Stimulated activated CD4-positive, alpha-beta T cell treated with anti-CD3 and anti-CD28 coated beads, Interleukin-1b, Interleukin-23, amount 100 ng/mL, for 1 hour (primary cell): ENCODE measurements around the gene PALD1.

ENCODE experiments used
- DNase-seq, 2 donors: peaks; one replicate each; pipeline ENCODE4 v3.0.0-alpha.2; 2020; ENCODE audit warnings: low read depth in 2 of 2

Gene PALD1

DNA sequence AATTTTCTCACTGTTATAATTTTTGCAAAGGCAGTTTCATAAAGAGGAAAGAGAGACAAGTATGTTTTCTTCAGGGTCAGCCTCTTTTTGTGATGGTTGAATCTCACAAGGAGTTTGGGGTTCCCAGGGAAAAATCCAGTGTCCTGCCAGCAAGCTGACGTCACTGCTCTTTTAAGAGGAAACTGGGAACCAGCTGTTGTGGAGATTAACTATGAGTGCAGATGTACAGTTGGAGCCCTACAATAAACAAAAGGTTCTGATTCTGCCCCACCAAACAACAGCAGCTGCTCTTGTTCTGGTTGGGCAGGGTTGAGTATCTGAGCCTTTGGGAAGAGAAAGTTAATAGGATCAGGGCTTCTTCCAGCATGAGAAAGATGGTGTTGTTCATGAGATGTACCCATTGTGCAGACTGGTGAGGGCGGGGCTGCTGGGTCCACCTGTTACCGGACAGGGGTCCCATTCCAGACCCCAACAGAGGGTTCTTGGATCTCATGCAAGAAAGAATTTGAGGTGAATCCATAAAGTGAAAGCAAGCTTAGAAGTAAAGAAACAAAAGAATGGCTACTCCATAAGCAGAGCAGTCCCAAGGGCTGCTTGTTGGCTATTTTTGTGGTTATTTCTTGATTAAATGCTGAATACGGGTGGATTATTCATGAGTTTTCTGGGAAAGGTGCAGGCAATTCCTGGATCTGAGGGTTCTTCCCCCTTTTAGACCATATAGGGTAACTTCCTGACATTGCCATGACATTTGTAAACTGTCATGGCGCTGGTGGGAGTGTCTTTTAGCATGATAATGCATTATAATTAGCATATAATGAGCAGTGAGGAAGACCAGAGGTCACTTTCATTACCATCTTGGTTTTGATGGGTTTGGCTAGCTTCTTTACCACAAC is 111.4 kb downstream of the PALD1 start:
- no peak for DNase-seq

DNA sequence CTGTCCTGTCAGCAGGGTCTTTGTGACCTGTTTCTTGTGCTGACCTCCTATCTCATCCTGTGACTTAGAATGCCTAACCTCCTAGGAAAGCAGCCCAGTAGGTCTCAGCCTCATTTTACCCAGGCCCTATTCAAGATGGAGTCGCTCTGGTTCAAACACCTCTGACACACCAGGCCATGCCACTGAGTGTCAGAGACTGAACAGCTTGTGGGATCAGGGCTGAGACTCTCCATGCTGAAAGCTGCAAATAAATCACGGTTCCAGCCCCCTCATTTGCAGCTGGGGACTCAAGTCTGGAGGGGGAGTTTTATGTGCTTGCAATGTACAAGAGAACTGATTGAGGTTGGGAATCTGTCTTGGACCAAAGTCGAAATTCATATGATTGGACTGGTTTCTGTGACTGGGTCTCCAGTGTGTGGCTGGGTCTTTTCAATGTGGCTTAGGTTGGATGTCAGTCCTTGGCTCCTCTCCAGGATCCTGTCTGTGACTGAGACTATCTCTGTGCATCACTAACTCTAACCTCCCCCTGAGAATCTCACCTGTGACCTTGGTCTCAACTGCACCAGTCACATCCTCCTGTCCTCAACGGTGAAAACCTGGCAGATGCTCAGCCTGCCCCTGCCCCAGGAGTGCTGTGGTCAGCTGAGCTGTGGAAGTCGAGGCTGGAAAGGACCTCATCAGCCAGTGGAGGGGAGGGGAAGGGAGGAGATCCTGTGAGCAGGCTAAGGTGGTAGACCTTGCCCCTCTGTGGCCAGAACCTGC is 112.3 kb downstream of the PALD1 start:
- no peak for DNase-seq

DNA sequence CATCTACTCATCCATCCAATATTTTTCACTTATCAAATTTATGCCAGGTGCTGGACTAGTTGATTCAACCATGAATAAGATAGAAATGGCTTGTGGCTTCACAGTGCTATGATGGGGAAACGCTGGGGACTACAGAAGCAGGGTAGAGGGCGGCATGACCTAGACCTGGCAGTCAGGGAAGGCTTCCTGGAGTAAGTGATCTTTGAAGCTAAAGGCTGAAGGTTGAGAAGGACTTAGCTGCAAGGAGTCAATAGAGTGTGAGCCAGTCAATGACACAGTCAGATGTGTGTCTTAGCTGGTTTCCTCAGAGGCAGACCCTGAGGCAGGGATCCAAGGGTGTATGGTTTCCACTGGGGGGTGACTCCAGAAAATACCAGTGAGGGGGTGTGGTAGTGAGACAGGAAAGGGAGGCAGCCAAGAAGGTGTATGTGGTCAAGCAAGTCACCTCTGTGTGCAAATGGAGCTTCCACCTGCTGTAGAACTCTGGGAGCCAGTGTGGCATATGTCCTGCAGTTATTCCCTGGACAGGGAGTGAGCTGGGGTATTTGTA is 113.7 kb downstream of the PALD1 start:
- no peak for DNase-seq

- DNase-seq: no peak
Observed at GRCh38 chr10:70592746-70593512, 114.4 kb downstream of the PALD1 start.

DNA sequence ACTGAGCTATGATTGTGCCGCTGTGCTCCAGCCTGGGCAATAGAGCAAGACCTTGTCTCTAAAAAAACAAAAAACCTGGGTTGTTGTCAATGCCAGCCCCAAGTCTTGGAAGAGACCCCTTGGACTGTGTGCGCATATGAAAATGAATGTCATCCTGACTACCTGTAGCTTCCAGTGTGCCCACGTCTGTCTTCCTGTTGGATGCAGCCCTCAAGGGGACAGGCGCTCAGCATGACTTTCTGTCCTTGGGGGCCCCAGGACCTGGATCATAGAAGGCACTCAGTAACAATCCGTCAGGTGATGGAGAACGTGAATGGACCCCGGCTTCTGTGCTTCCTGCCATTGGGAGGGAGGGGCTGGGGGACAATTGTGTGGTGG is 114.9 kb downstream of the PALD1 start:
- no peak for DNase-seq

GRCh38 chr10:70594161-70594560 is 115.6 kb downstream of the PALD1 start:
- DNase-seq: no peak

DNA sequence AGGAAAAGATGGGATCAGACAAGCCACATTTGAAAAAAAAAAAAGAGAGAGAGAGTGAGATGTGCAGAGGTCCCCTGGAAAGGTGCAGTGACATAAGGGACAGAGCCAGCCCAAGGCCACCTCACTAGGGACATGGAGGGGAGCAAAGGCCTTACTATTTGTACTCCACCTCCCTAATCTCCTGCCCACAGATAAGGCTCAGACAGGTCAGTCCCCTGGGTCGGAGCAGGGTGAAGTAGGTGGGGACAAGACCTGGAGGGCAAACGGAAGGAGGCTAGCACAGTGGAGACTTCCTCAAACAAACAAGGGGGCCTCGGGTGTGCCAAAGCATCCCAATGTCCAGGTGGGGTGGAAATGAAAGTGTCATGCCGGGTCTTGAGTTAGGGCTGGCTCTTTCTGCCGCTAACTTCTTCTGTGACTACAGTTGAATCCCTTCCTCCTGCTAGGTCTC is 117.0 kb downstream of the PALD1 start:
- no peak for DNase-seq

DNA sequence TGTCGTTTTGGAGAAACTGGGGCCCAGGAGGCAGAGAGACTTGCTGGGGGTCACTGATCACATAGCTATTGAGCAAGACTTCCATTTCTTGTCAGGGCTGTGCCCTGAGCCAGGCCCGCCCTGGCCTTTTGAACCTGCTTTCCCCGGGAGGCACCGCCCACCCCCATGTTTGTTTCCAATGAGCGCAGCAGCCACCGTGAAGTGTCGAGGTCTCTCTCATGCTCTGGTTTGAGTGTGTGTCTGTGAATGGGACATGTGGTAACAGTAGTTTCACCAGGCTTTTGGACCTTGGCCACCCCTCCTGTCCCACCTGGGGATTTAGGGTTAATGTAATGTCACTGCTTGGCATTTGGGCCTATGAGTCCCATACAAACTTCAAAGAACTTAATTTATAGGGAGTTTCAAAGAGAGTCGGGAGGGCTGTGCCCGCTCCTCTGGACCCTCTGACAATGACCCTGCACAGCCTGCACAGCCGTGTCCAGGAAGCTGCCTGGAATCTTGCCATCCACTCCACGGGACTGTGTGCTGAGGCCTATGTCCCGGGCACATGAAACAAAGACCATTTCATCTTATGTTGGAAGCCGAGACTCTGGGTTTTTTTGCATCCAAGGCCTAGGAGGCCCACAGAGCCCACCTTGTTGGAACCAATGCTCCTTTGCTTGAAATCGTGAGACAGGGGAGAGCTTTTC is 117.7 kb downstream of the PALD1 start:
- no peak for DNase-seq

GRCh38 chr10:70596860-70597809 is 118.6 kb downstream of the PALD1 start:
- DNase-seq: no peak

GRCh38 chr10:70597856-70598815 is 119.6 kb downstream of the PALD1 start:
- DNase-seq: no peak

GRCh38 chr10:70598857-70599295 is 120.3 kb downstream of the PALD1 start:
- DNase-seq: no peak

DNA sequence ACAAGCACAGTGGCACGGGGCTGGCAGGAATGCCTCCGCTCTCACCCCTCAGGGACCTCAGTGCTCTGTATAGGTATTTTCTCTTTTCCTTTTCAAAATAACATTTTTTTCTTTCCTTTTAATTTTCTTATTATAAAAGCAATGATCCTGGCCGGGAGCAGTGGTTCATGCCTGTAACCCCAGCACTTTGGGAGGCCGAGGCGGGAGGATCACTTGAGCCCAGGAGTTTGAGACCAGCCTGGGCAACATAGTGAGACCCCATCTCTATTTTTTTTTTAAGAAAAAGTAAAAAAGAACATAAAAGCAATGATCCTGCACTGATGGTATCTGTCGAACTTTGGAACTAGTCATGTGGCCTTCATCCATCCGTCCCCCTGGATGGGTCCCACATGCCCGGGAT is 120.8 kb downstream of the PALD1 start:
- no peak for DNase-seq

GRCh38 chr10:70599791-70600190 is 121.2 kb downstream of the PALD1 start:
- no peak for DNase-seq

- DNase-seq: no peak
Observed at GRCh38 chr10:70600512-70601395, 122.2 kb downstream of the PALD1 start.

- no peak for DNase-seq
Observed at GRCh38 chr10:70601746-70602145, 123.2 kb downstream of the PALD1 start.

DNA sequence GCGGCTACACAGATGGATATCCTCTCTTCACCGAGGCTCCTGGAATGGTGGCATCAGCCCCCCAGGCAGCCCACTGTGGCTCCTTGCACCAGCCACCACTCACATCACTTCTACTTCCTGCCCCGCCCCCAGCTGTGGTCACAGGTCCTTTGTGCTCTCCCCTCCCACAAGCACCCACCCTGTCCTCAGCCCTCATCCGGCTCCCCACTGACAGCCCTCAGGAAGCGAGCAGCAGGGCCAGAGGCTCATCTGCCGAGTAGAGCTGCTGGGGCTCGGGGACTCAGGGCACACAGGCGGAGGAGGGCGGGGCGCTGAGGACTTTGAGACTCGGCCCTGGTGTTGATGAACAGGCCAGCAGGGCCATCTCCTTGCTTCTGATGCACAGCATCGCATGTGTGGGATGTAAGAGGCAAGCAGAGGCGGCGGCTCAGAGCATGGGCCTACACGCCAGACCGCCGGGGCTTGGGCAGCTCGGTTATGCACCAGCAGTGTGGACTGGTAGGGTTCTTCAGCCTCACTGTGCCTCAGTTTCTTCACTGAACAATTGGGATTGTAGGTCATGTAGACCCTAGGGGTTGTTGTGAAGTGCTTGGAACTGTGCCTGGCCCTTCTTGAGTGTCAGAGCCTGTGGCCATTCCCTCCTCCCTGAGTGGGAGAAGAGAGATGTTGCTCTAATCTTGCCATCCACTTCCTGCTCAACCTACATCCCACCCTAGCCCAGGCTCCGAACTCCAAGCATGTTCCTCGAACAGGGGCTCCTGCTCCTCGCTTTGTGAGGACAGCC is 124.3 kb downstream of the PALD1 start, which contains the start of gene PRF1:
PRF1 (minus strand) TSS at position 77 of the 784 bp plus-strand sequence. CDS start 1,839 bp downstream, outside the sequence.
- DNase-seq: peak; percentile 27 to 29

DNA sequence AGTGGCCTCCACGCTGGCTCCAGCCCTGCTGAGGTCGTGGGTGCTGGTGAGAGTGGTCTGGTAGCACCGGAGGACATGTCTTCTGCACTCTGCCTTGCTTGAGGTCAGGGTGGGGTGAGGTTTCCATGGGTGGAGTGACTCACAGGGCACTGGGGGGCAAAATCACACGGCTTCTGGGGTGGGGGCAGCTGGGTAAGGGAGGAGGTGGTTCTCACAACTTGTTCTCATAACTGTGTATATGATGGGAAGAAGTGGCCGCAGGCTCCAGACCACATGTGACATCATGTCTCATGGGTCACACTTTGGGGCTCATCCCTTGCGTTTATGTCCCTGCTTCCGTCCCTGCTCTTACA is 124.9 kb downstream of the PALD1 start:
- no peak for DNase-seq
